Stimulated activated CD8-positive, alpha-beta memory T cell treated with anti-CD3 and anti-CD28 coated beads, Interleukin-15, amount 100 ng/mL, for 1 hour (primary cell): ENCODE data around the gene FYN.

Source experiments
- DNase-seq: peaks from one replicate; pipeline ENCODE4 v3.0.0-alpha.2; 2020; ENCODE audit warnings: low read depth

FYN gene

GRCh38 chr6:111806561-111807497 lies 66.4 kb downstream of the FYN start:
- no peak for DNase-seq

GRCh38 chr6:111806165-111806547 lies 67.1 kb downstream of the FYN start:
- DNase-seq = no peak

GRCh38 chr6:111805511-111806164 lies 67.6 kb downstream of the FYN start:
- DNase-seq = no peak

GRCh38 chr6:111804627-111805235 lies 68.5 kb downstream of the FYN start:
- peak; percentile 38 for DNase-seq

- no peak for DNase-seq
Measured at GRCh38 chr6:111803804-111804203, 69.4 kb downstream of the FYN start.

- no peak for DNase-seq
Measured at GRCh38 chr6:111803371-111803770, 69.9 kb downstream of the FYN start.

- no peak for DNase-seq
Measured at GRCh38 chr6:111802720-111803330, 70.4 kb downstream of the FYN start.

GRCh38 chr6:111802015-111802414 lies 71.2 kb downstream of the FYN start:
- no peak for DNase-seq

- no peak for DNase-seq
Measured at GRCh38 chr6:111800821-111801220, 72.4 kb downstream of the FYN start.

GRCh38 chr6:111800259-111800765 lies 72.9 kb downstream of the FYN start:
- no peak for DNase-seq

- no peak for DNase-seq
Measured at GRCh38 chr6:111799576-111800258, 73.5 kb downstream of the FYN start.

- no peak for DNase-seq
Measured at GRCh38 chr6:111798281-111798725, 74.9 kb downstream of the FYN start.

- DNase-seq = no peak
Measured at GRCh38 chr6:111796310-111796918, 76.8 kb downstream of the FYN start.

- no peak for DNase-seq
Measured at GRCh38 chr6:111795558-111795957, 77.7 kb downstream of the FYN start.

- no peak for DNase-seq
Measured at GRCh38 chr6:111794727-111795452, 78.4 kb downstream of the FYN start.

GRCh38 chr6:111794300-111794699 lies 79.0 kb downstream of the FYN start:
- no peak for DNase-seq

- DNase-seq = no peak
Measured at GRCh38 chr6:111793711-111794111, 79.5 kb downstream of the FYN start.

- DNase-seq = no peak
Measured at GRCh38 chr6:111792914-111793700, 80.1 kb downstream of the FYN start.

- no peak for DNase-seq
Measured at GRCh38 chr6:111792241-111792640, 81.0 kb downstream of the FYN start.

- no peak for DNase-seq
Measured at GRCh38 chr6:111791415-111791814, 81.8 kb downstream of the FYN start.
